Measurements from ENCODE around the gene SEC24B.
"Not testable (repeated sequence)": the region's sequence is repeated elsewhere in the genome, so short reads cannot be mapped to it uniquely, and the experiment has no call there.

DNA sequence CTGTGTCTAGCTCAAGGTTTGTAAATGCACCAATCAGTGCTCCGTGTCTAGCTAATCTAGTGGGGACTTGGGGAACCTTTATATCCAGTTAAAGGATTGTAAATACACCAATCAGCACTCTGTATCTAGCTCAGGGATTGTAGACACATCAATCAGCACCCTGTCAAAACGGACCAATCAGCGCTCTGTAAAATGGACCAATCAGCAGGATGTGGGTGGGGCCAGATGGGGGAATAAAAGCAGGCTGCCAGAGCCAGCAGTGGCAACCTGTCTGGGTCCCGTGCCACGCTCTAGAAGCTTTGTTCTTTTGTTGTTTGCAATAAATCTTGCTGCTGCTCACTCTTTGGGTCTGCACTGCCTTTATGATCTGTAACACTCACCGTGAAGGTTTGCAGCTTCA is 124.5 kb downstream of the SEC24B start:
- TF ChIP-seq, protein P1, sequence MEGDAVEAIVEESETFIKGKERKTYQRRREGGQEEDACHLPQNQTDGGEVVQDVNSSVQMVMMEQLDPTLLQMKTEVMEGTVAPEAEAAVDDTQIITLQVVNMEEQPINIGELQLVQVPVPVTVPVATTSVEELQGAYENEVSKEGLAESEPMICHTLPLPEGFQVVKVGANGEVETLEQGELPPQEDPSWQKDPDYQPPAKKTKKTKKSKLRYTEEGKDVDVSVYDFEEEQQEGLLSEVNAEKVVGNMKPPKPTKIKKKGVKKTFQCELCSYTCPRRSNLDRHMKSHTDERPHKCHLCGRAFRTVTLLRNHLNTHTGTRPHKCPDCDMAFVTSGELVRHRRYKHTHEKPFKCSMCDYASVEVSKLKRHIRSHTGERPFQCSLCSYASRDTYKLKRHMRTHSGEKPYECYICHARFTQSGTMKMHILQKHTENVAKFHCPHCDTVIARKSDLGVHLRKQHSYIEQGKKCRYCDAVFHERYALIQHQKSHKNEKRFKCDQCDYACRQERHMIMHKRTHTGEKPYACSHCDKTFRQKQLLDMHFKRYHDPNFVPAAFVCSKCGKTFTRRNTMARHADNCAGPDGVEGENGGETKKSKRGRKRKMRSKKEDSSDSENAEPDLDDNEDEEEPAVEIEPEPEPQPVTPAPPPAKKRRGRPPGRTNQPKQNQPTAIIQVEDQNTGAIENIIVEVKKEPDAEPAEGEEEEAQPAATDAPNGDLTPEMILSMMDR (IDR thresholded peaks at IDR 0.05; ENCODE audit: insufficient read depth, low read depth, low read length) = not testable (repeated sequence)
- not testable (repeated sequence) for TF ChIP-seq EZH2 (IDR thresholded peaks at IDR 0.05; ENCODE audit: insufficient read depth, low read length)
